ENCODE data around the gene CENPA.

DNA sequence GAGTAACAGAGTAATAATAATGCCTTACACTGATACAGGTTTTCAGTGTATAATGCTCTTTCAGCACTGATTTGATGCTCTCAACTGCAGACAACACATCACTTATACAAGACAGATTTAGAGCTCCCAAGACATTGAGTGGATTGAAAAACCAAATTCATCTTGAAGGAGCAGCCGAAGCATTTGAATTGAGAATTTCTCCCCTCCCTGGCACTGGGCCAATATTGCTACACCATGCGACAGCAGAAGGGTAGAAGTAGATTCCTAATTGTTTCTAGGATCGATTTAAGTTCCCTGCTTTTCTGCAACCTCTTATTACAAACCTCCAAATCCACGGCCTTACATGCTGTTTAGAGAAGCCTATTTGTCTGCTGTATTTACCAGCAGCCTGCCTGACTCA lies 15.5 kb downstream of the CENPA start:
- TF ChIP-seq, protein P1, sequence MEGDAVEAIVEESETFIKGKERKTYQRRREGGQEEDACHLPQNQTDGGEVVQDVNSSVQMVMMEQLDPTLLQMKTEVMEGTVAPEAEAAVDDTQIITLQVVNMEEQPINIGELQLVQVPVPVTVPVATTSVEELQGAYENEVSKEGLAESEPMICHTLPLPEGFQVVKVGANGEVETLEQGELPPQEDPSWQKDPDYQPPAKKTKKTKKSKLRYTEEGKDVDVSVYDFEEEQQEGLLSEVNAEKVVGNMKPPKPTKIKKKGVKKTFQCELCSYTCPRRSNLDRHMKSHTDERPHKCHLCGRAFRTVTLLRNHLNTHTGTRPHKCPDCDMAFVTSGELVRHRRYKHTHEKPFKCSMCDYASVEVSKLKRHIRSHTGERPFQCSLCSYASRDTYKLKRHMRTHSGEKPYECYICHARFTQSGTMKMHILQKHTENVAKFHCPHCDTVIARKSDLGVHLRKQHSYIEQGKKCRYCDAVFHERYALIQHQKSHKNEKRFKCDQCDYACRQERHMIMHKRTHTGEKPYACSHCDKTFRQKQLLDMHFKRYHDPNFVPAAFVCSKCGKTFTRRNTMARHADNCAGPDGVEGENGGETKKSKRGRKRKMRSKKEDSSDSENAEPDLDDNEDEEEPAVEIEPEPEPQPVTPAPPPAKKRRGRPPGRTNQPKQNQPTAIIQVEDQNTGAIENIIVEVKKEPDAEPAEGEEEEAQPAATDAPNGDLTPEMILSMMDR (IDR thresholded peaks at IDR 0.05; ENCODE audit: low read depth, low read length), result no peak
- TF ChIP-seq EZH2phosphoT487 (IDR thresholded peaks at IDR 0.05; ENCODE audit: low read depth), result no peak

Measured in OCI-LY3 (cell line).